Dermis lymphatic vessel endothelial cell (primary cell): ENCODE measurements around the gene LRGUK. TPM values are rescaled to one million over a fixed set of nuclear protein-coding genes. Genes with fewer than 3 reads are reported as not detected.

Experiments
- total RNA-seq: library from RNA; depleted of rRNA; stranded (reverse); fragments of >200 nt; gene quantifications from 2 replicates; pipeline ENCODE4 v1.2.1, GENCODE V29; 2014

LRGUK gene, protein sequence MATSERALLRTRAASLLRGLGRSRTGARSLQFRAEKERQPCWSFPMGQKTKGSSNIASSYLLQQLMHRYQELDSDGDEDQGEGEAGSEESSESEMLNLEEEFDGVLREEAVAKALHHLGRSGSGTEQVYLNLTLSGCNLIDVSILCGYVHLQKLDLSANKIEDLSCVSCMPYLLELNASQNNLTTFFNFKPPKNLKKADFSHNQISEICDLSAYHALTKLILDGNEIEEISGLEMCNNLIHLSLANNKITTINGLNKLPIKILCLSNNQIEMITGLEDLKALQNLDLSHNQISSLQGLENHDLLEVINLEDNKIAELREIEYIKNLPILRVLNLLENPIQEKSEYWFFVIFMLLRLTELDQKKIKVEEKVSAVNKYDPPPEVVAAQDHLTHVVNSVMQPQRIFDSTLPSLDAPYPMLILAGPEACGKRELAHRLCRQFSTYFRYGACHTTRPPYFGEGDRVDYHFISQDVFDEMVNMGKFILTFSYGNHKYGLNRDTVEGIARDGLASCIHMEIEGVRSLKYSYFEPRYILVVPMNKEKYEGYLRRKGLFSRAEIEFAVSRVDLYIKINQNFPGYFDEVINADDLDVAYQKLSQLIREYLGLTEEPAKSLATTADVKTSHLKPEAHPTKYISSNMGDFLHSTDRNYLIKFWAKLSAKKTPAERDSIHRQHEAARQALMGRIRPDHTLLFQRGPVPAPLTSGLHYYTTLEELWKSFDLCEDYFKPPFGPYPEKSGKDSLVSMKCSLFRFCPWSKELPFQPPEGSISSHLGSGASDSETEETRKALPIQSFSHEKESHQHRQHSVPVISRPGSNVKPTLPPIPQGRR
- total RNA-seq = 0.17 and 0.22 TPM in 2 replicates

DNA sequence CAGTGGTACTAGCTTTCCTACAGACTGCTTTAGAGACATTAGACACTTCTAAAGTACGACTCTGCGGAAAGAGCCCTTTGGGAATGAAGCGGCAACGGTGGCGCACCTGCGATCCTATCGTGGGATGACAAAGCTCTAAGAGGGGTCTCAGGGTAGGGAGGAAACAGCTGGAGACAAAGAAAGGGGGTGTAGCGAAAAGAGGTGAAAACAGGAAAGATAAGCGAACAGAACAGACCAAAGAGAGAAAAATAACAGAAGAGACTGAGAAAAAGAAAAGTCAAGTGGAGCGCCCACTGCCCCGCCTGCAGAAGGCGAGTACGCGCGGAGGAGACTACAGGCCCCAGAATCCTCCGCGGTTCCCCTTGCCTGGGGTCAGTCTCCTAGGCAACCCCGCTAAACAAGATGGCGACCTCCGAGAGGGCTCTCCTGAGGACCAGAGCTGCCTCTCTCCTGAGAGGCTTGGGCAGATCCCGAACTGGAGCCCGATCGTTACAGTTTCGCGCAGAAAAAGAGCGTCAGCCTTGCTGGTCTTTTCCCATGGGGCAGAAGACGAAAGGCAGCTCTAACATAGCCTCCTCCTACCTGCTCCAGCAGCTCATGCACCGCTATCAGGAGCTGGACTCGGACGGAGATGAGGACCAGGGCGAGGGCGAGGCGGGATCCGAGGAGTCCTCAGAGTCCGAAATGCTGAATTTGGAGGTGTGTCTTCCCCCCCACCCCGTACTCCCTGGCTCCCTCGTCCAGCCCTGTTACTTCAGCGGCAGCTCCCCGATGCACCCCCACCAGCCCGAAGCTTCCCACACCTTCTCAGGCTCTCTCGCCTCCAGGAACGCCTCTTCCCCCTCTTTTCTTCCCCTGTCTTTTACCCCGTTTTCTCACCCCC lies at the start of gene LRGUK:
TSS of gene LRGUK (plus strand) at position 375 of the 883 bp plus-strand sequence. CDS start at position 403, 28 bp downstream.

Other genes with a start within 250 kb of the LRGUK start
- 14.7 and 16.4 TPM in 2 replicates for gene SLC35B4, start 189.6 kb downstream of the LRGUK start, total RNA-seq